ENCODE measurements around the gene GPATCH8. TPM values are rescaled to one million over a fixed set of nuclear protein-coding genes. Genes with fewer than 3 reads are reported as not detected.
A peak's percentile ranks its signal among the peaks of the same experiment; 100 is the strongest.
"Not testable (repeated sequence)": the region's sequence is repeated elsewhere in the genome, so short reads cannot be mapped to it uniquely, and the experiment has no call there.

The GPATCH8 gene
- total RNA-seq, 1 donor from 2014 or later: 18.6 TPM

DNA sequence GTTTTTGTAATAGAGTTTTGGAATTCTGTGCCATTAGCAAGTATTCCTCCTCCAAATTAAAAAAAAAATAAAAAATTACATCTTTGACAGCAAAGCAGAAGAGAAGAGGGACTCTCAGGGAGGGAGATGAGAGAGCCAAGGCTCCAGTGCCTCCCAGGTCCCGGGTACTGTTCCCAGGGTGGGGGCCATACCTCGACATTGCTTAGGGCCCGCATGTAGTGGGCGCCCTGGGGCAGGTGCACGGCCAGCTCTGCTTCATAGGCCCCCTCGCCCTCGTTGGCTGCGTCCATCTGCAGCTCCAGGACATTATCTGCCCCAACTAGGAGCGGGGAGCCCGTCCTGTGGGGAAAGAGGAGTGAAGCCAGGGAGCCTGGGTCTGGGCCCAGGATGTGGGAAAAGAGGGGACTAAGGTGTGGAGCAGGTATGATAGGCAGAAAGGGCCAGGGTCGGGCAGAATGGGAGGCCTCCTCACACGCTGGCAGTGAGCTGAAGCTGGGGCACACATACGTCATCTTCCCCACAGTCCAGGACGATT, 125.0 kb downstream of the GPATCH8 start:
- DNase-seq (ENCODE audit: low read depth): no peak

- DNase-seq (ENCODE audit: low read depth): no peak
These were observed 126.4 kb downstream of the GPATCH8 start for GRCh38 chr17:44376779-44377178.

- peak; percentile 27 for DNase-seq (ENCODE audit: low read depth)
These were observed 127.1 kb downstream of the GPATCH8 start for GRCh38 chr17:44376124-44376523.

GRCh38 chr17:44375196-44376017, 127.8 kb downstream of the GPATCH8 start:
- no peak for DNase-seq (ENCODE audit: low read depth)

DNA sequence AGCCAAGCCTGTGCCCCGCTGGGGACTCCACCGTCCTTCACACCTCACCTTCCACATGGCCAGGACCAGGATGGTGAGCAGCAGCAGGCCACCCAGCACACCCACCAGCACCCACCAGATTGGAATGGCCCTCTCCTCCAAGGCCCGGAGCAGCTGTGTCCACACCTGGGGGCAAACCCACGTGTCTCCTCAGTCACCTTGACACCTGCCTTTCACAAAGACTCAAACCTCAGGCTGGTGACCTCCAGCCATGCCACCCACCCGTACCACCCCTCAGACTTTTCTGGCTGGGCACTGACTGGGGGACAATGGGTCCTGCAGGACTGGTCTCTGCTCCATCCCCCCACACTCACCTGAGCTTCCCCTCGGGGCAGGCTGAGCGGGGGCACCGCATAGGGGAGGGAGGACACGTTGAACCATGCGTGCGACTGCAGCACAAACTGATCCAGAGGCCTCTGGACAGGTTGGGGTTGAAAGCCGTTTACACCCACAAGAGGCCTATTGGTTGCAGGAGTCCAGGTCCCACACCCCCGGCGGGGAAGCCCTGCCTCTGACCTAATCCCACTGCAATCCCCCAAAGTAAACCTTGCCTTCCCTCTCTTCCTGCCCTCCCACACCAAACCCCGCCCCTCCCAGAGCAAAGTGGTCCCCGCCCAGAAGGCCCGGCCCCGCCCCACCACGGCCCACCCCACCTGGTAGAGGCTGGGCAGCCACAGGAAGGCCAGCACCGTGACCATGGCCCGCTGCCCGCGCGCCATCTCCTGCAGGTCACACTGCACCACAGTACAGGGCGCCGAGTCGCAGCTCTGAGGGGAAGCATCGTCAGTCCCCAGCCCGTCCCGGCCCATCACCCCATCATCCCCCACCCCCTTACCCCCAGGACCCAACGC, 128.7 kb downstream of the GPATCH8 start:
- DNase-seq (ENCODE audit: low read depth): no peak

GRCh38 chr17:44372036-44372435, 131.2 kb downstream of the GPATCH8 start:
- DNase-seq (ENCODE audit: low read depth): no peak

DNA sequence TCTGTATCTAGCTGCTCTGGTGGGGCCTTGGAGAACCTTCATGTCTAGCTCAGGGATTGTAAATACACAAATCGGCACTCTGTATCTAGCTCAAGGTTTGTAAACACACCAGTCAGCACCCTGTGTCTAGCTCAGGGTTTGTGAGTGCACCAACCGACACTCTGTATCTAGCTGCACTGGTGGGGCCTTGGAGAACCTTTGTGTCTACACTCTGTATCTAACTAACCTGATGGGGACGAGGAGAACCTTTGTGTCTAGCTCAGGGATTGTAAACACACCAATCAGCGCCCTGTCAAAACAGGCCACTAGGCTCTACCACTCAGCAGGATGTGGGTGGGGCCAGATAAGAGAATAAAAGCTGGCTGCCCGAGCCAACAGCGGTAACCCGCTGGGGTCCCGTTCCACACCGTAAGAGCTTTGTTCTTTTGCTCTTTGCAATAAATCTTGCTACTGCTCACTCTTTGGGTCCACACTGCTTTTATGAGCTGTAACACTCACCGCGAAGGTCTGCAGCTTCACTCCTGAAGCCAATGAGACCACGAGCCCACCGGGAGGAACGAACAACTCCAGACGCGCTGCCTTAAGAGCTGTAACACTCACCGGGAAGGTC, 133.7 kb downstream of the GPATCH8 start:
- not testable (repeated sequence) for DNase-seq (ENCODE audit: low read depth)

DNA sequence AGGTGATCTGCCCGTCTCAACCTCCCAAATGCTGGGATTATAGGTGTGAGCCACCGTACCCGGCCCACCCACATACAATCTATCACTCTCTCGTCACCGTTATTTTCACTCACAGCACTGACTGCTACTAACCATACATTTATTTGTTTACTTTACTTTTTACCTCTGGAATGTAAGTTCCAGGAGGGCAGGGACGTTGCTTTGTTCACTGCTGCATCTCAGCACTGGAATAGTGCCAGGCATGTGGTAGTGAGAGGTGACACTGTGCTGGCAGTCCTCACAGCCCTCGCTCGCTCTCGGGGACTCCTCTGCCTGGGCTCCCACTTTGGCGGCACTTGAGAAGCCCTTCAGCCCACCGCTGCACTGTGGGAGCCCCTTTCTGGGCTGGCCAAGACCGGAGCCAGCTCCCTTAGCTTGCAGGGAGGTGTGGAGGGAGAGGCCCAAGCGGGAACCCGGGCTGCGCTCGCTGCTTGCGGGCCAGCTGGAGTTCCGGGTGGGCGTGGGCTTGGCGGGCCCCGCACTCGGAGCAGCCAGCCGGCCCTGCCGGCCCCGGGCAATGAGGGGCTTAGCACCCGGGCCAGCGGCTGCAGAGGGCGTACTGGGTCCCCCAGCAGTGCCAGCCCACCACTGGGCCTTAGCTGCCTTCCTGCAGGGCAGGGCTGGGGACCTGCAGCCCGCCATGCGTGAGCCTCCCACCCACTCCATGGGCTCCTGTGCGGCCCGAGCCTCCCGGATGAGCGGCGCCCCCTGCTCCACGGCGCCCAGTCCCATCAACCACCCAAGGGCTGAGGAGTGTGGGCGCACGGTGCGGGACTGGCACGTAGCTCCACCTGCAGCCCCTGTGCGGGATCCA, 134.6 kb downstream of the GPATCH8 start:
- not testable (repeated sequence) for DNase-seq (ENCODE audit: low read depth)

DNA sequence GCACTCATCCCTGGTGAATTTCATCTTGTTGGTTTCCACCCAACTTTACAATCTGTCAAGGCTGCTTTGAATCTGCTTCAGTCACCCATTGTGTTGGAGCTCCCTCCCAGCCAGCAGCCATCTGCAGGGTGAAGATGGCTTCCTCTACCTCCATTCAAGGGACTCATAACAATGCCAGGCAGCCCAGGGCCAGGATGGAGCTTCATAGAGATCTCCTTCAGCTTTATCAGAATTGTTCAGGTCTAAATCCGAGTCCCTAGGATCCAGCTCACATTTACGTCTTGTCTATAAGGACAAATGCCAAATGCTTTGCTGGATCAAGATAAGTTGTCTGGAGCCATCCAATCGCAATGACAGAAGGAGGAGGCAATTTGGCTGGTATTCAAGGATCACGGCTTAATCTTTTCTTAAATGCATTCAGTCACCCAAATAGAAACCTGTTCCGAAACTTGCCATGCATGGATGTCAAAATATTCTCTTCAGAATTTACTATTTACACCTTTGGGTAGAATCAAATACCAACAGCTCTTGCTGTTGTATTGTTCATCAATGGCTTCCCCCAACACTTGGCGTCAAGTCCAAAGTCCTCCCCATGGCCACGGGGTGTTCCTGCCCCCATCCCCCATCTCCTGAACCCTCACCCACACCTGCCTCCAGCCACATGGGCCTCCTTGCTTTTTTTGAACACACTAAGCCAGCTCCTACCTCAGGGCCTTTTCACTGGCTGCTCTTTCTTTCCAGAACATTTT, 135.8 kb downstream of the GPATCH8 start:
- DNase-seq (ENCODE audit: low read depth): no peak

GRCh38 chr17:44365051-44365450, 138.2 kb downstream of the GPATCH8 start:
- DNase-seq (ENCODE audit: low read depth): not testable (repeated sequence)

- DNase-seq (ENCODE audit: low read depth): peak; percentile 62
These were observed 139.5 kb downstream of the GPATCH8 start, which contains the start of gene FAM171A2 for GRCh38 chr17:44363613-44364159. FAM171A2 (minus strand) TSS chr17:44363853; CDS start chr17:44363714, 139 bp downstream.

GRCh38 chr17:44362949-44363612, 140.1 kb downstream of the GPATCH8 start:
- DNase-seq (ENCODE audit: low read depth): peak; percentile 55

- DNase-seq (ENCODE audit: low read depth): peak; percentile 50
These were observed 140.7 kb downstream of the GPATCH8 start for GRCh38 chr17:44362459-44362948.

GRCh38 chr17:44361292-44362260, 141.6 kb downstream of the GPATCH8 start:
- DNase-seq (ENCODE audit: low read depth): peak; percentile 85

DNA sequence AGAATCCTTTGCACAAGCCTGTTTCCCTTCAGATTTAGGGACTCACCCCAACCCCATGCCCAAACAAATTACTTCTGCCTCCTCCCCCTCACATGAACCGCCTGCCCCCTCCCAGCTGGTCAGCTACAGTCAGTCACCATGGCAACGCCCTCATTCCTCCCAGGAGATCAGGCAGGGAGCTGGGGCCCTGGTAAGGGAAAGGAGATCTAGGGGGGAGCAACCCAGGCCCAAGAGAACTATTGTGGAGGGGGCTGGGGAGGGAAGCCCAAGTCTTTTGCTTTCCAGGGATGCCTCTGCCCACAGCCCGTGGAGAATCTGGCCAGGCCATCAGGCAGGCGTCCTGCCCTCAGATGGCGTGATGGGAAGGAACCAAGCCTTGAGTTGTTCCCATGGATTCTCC, 142.4 kb downstream of the GPATCH8 start:
- DNase-seq (ENCODE audit: low read depth): peak; percentile 59

DNA sequence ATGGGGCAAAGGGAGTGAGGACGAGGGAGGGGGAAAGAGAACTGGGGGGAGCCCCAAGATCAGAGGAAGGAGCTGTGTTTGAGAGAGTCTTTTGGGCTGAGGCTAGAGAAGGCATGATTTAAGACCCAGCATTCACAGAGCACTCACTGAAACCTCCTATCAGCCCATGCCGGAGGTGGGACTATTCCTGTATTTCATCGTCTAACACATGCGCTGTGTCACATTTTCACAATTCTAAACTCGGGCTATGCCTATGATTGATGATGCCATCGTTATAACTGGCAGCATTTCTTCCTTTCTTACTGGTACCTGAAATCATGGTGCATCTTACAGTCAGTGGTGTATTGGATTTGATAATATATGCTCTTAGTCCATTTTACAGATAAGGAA, 143.1 kb downstream of the GPATCH8 start:
- no peak for DNase-seq (ENCODE audit: low read depth)

GRCh38 chr17:44359458-44360143, 143.6 kb downstream of the GPATCH8 start:
- peak; percentile 66 for DNase-seq (ENCODE audit: low read depth)
